A549 (cell line): ENCODE results near the gene DNM1. TPM values are rescaled to one million over a fixed set of nuclear protein-coding genes. Genes with fewer than 3 reads are reported as not detected.

Source experiments
- ATAC-seq, 2 experiments: fragments of 200-7000 bp in 1 of 2; fragments of >200 bp in 1 of 2; cut with Nextera tagmentation in 1 of 2; cut with Tn5 transposase in 1 of 2; 3 replicates each; pipeline versions ENCODE4 v1.8.0 to v1.9.1; 2018 to 2020; ENCODE audit warnings: mild to moderate bottlenecking in 1 of 2, moderate library complexity in 1 of 2
- CTCF ChIA-PET: fragments of 300-600 bp; sonication (Branson Sonifier 250); formaldehyde crosslinking; extraction: SDS; loops from one replicate; lab custom pipeline; 2021; ENCODE audit warnings: antibody characterized with exemption, inconsistent platforms; lab: Yijun Ruan, JAX
- POLR2A ChIA-PET: fragments of 350-600 bp; formaldehyde crosslinking; extraction: SDS; loops from one replicate; lab custom pipeline; 2021; ENCODE audit warnings: antibody characterized with exemption, inconsistent platforms; lab: Yijun Ruan, JAX
- DNase-seq, 2 experiments: peaks; one replicate each; pipeline versions ENCODE4 v3.0.0 to v3.0.0-alpha.2; 2011 to 2016; ENCODE audit warnings: low read depth in 1 of 2, low spot score in 1 of 2
- FAIRE-seq: peaks from 2 replicates; lab custom pipeline; 2011; peaks lifted over from hg19 to GRCh38; lab: Jason Lieb, UNC
- H3K27ac ChIP-seq, 2 experiments: fragments of >200 bp; sonication (Bioruptor Twin); formaldehyde crosslinking; 3 replicates each; pipeline ENCODE4 v1.5.1; 2016 to 2017
- H3K4me1 ChIP-seq: fragments of >200 bp; sonication (Bioruptor Twin); formaldehyde crosslinking; 3 replicates; pipeline ENCODE4 v1.6.1; 2016
- H3K4me2 ChIP-seq: fragments of >200 bp; sonication (Bioruptor Twin); formaldehyde crosslinking; 3 replicates; pipeline ENCODE4 v1.6.1; 2016
- H3K4me3 ChIP-seq: fragments of >200 bp; sonication (Bioruptor Twin); formaldehyde crosslinking; 3 replicates; pipeline ENCODE4 v1.5.1; 2016
- H3K9me3 ChIP-seq: fragments of >200 bp; sonication (Bioruptor Twin); formaldehyde crosslinking; 3 replicates; pipeline ENCODE4 v1.6.1; 2016
- ATOH8 ChIP-seq: fragments of 250-450 bp; sonication (Bioruptor Pico); IDR thresholded peaks from 2 replicates; pipeline ENCODE4 v1.5.0; 2020; ENCODE audit warnings: low read depth, mild to moderate bottlenecking, moderate library complexity
- CBX8 ChIP-seq: fragments of 200-600 bp; sonication (generic); IDR thresholded peaks from 2 replicates; pipeline ENCODE4 v1.6.1; 2016
- CEBPB ChIP-seq, 2 experiments: fragments of >200 bp in 1 of 2; sonication (Bioruptor Twin) in 1 of 2; formaldehyde crosslinking in 1 of 2; IDR thresholded peaks; 2 replicates each; pipeline ENCODE4 v1.6.1; 2012 to 2016
- CHD4 ChIP-seq: fragments of 200-600 bp; sonication (generic); IDR thresholded peaks from 2 replicates; pipeline ENCODE4 v1.6.1; 2016; ENCODE audit warnings: antibody characterized with exemption, mild to moderate bottlenecking, borderline replicate concordance
- ESRRA ChIP-seq: fragments of 150-350 bp; IDR thresholded peaks from 2 replicates; pipeline ENCODE4 v1.6.1; 2014; ENCODE audit warnings: mild to moderate bottlenecking, low read length, borderline replicate concordance
- FOSB ChIP-seq: fragments of 250-450 bp; sonication (Bioruptor Pico); IDR thresholded peaks from 2 replicates; pipeline ENCODE4 v1.5.0; 2020; ENCODE audit warnings: mild to moderate bottlenecking, moderate library complexity
- FOSL2 ChIP-seq, 2 experiments: fragments of 450-650 bp in 1 of 2; fragments of >200 bp in 1 of 2; sonication (Bioruptor Twin) in 1 of 2; formaldehyde crosslinking; IDR thresholded peaks; 2 replicates each; pipeline versions ENCODE4 v1.5.0 to v1.6.1; 2016 to 2020; ENCODE audit warnings: mild to moderate bottlenecking in 1 of 2, moderate library complexity in 1 of 2
- HES2 ChIP-seq: fragments of >200 bp; sonication (Bioruptor Twin); formaldehyde crosslinking; IDR thresholded peaks from 2 replicates; pipeline ENCODE4 v1.6.1; 2016
- HEYL ChIP-seq: fragments of 250-450 bp; sonication (Bioruptor Pico); IDR thresholded peaks from 2 replicates; pipeline ENCODE4 v1.8.0; 2021; ENCODE audit warnings: mild to moderate bottlenecking, moderate library complexity
- JUNB ChIP-seq: fragments of >200 bp; sonication (Bioruptor Twin); formaldehyde crosslinking; IDR thresholded peaks from 2 replicates; pipeline ENCODE4 v1.6.1; 2016
- MAFK ChIP-seq: fragments of 450-650 bp; IDR thresholded peaks from 2 replicates; pipeline ENCODE4 v1.6.1; 2014; ENCODE audit not compliant: partially characterized antibody
- POLR2AphosphoS2 ChIP-seq: conservative IDR thresholded peaks from 2 replicates; pipeline ENCODE4 v1.6.1; 2012; ENCODE audit warnings: low read length, improper control_type of control experiment, inconsistent platforms
- RAD21 ChIP-seq, 2 experiments: fragments of >200 bp in 1 of 2; sonication (Bioruptor Twin) in 1 of 2; formaldehyde crosslinking in 1 of 2; IDR thresholded peaks in 1 of 2; conservative IDR thresholded peaks in 1 of 2; 2 replicates in 1 of 2; 3 replicates in 1 of 2; pipeline ENCODE4 v1.6.1; 2012 to 2018; ENCODE audit warnings: inconsistent platforms in 1 of 2
- RCOR1 ChIP-seq: fragments of 150-350 bp; IDR thresholded peaks from 2 replicates; pipeline ENCODE4 v1.6.1; 2014; ENCODE audit warnings: antibody characterized with exemption, low read length, low read depth
- RFX5 ChIP-seq: fragments of 450-650 bp; IDR thresholded peaks from 2 replicates; pipeline ENCODE4 v1.7.1; 2014; ENCODE audit warnings: antibody characterized with exemption, mild to moderate bottlenecking, moderate library complexity
- TP53 ChIP-seq: fragments of 250-450 bp; sonication (Bioruptor Pico); IDR thresholded peaks from 2 replicates; pipeline ENCODE4 v1.5.0; 2021; ENCODE audit warnings: mild to moderate bottlenecking, moderate library complexity
- ZFP36 ChIP-seq: fragments of 450-650 bp; IDR thresholded peaks from 2 replicates; pipeline ENCODE4 v1.6.1; 2014; ENCODE audit warnings: borderline replicate concordance; ENCODE audit not compliant: partially characterized antibody
- WGBS: methylation state at CpG from one replicate; pipeline ENCODE4 v1.1.6; 2017; ENCODE audit errors: missing lambda C conversion rate; 5-methylcytosine and 5-hydroxymethylcytosine counted together
- polyA plus RNA-seq, 4 experiments: library from polyadenylated mRNA; depleted of rRNA in 3 of 4; stranded (reverse); fragments of >200 nt; fragmentation: RNase III in 1 of 4; extraction: RNeasy Plus Mini Kit Qiagen cat#74134 plus additional on column Dnase treatment in 1 of 4; gene quantifications; 2 replicates in 3 of 4; 3 replicates in 1 of 4; pipeline ENCODE4 v1.2.3, GENCODE V29; 2011 to 2017
- TF ChIP-seq, protein P1 (sequence below): fragments of 200-600 bp; sonication (generic); IDR thresholded peaks from 2 replicates; pipeline ENCODE4 v1.6.1; 2016; ENCODE audit warnings: antibody characterized with exemption, mild to moderate bottlenecking, moderate library complexity

The DNM1 gene
- polyA plus RNA-seq, 2 of the 4 experiments (the other 2 are of a cell fraction): 60.2 to 139 TPM

- ATAC-seq (no peak), DNase-seq (no peak), FAIRE-seq (no peak)
- CTCF ChIA-PET: interaction anchor here (0.5 to 17.8 kb wide), 10 partner anchors 8 to 343 kb away, joined by 3 to 206 read pairs (median 4); partner anchors contain the start of genes GOLGA2 and SWI5
- TF ChIP-seq MAFK: peak; percentile 78
- no peak for TF ChIP-seq HES2
- WGBS: 89% methylated on average over 3 of the region's 3 CpGs
- Histone ChIP-seq H3K27ac (no peak overlapping the region), H3K4me1 (peaks cover 17% of the 10 kb centered on the region), H3K9me3 (no peaks in the 10 kb centered on the region), H3K4me2 (no peak overlapping the region), H3K4me3 (no peak overlapping the region)
- POLR2A ChIA-PET: no interaction called here
These were observed 88.8 kb downstream of the DNM1 start for GRCh38 chr9:128292009-128292408.

GRCh38 chr9:128293091-128293490 lies 89.9 kb downstream of the DNM1 start:
- Histone ChIP-seq H3K27ac (no peak overlapping the region), H3K4me3 (no peak overlapping the region), H3K9me3 (no peaks in the 10 kb centered on the region), H3K4me1 (peaks cover 17% of the 10 kb centered on the region), H3K4me2 (no peak overlapping the region)
- WGBS: 87% methylated on average over 4 of the region's 4 CpGs
- ChIA-PET CTCF (interaction anchor here (0.7 to 17.8 kb wide), 5 partner anchors 41 to 120 kb away, joined by 3 to 206 read pairs (median 40); no protein-coding TSS in a partner anchor), POLR2A (no interaction called here)
- TF ChIP-seq RCOR1: no peak
- no peak for TF ChIP-seq TP53 (CRISPR knock-in tag)
- TF ChIP-seq RAD21 (conservative IDR thresholded peaks at IDR 0.05 in 1 of 2, IDR thresholded peaks at IDR 0.05 in 1 of 2): no peak
- no peak for TF ChIP-seq FOSL2 (IDR thresholded peaks at IDR 0.05)
- no peak for TF ChIP-seq FOSL2 (CRISPR knock-in tag; IDR thresholded peaks at IDR 0.05)
- no peak for TF ChIP-seq FOSB
- no peak for TF ChIP-seq CEBPB (IDR thresholded peaks at IDR 0.05)
- TF ChIP-seq CBX8: no peak
- TF ChIP-seq, protein P1, sequence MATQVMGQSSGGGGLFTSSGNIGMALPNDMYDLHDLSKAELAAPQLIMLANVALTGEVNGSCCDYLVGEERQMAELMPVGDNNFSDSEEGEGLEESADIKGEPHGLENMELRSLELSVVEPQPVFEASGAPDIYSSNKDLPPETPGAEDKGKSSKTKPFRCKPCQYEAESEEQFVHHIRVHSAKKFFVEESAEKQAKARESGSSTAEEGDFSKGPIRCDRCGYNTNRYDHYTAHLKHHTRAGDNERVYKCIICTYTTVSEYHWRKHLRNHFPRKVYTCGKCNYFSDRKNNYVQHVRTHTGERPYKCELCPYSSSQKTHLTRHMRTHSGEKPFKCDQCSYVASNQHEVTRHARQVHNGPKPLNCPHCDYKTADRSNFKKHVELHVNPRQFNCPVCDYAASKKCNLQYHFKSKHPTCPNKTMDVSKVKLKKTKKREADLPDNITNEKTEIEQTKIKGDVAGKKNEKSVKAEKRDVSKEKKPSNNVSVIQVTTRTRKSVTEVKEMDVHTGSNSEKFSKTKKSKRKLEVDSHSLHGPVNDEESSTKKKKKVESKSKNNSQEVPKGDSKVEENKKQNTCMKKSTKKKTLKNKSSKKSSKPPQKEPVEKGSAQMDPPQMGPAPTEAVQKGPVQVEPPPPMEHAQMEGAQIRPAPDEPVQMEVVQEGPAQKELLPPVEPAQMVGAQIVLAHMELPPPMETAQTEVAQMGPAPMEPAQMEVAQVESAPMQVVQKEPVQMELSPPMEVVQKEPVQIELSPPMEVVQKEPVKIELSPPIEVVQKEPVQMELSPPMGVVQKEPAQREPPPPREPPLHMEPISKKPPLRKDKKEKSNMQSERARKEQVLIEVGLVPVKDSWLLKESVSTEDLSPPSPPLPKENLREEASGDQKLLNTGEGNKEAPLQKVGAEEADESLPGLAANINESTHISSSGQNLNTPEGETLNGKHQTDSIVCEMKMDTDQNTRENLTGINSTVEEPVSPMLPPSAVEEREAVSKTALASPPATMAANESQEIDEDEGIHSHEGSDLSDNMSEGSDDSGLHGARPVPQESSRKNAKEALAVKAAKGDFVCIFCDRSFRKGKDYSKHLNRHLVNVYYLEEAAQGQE: no peak
- FAIRE-seq (no peak), DNase-seq (no peak), ATAC-seq (no peak)

DNA sequence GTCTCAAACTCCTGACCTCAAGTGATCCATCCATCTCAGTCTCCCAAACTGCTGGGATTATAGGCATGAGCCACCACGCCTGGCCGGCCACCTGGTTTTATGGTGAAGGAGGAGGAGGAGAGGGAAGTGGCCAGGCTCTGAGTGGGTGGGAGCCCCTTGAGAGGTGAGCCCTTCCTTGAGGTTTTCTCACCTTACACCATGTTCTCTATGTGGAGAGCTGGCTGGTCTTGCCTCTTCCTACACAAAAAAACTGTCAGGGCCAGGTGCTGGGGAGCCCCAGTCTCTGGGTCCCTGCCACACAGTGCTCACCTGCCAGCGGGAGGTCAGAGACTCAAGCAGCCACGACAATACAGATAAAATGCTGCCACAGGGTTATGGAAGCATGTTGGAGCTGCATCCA lies 91.0 kb downstream of the DNM1 start:
- ChIA-PET POLR2A (interaction anchor here (1.2 kb wide), 1 partner anchor 18 kb away, joined by 3 read pairs; the partner anchor contains the start of genes GOLGA2 and SWI5), CTCF (interaction anchor here (0.7 to 17.8 kb wide), 15 partner anchors 7 to 600 kb away, joined by 3 to 206 read pairs (median 16); partner anchors contain the start of genes CERCAM and COQ4)
- no peak overlapping the region for H3K4me3 ChIP-seq
- TF ChIP-seq JUNB (no peak), ATOH8 (CRISPR knock-in tag) (no peak), ESRRA (no peak), POLR2AphosphoS2 (no peak), CHD4 (no peak), ZFP36 (no peak), RFX5 (no peak), HEYL (no peak), TP53 (CRISPR knock-in tag) (no peak)
- H3K9me3 ChIP-seq: no peaks in the 10 kb centered on the region
- FAIRE-seq: no peak
- 84% methylated on average over 4 of the region's 4 CpGs for WGBS
- no peak overlapping the region for H3K4me2 ChIP-seq
- ATAC-seq: no peak
- H3K4me1 ChIP-seq: peaks cover 17% of the 10 kb centered on the region
- DNase-seq: no peak
- no peak overlapping the region for H3K27ac ChIP-seq
